ENCODE results near the gene CAT.

DNA sequence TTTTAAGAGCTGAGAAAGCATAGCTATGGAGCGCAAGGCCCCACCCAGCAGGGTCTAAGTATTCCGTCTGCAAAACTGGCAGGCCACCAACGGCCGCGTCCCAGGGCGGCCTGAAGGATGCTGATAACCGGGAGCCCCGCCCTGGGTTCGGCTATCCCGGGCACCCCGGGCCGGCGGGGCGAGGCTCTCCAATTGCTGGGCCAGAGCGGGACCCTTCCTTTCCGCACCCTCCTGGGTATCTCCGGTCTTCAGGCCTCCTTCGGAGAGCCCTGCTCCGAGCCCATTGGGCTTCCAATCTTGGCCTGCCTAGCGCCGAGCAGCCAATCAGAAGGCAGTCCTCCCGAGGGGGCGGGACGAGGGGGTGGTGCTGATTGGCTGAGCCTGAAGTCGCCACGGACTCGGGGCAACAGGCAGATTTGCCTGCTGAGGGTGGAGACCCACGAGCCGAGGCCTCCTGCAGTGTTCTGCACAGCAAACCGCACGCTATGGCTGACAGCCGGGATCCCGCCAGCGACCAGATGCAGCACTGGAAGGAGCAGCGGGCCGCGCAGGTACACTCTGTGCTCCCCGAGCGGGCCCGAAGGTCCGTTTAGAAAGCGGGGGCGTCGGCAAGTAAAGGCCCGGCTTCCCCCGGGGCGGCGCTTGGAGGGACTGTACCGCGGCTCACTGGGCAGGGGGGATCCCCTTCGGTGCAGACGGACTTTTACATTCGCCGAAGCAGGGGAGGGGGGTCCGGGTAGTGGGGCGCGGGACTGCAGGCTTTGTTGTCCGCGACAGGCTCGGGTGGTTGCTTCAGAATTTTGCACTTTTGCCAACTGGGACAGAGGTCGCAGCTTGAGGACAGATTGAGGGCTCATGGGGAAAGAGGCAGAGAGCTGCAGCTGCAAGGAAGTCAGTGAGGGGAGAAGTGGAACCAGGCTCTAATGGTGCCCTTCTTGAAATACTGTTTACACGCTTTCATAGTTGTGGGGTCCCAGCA is at the start of gene CAT:
- TF ChIP-seq CTCF (conservative IDR thresholded peaks at IDR 0.05; ENCODE audit: low read length) (no peak), EZH2phosphoT487 (IDR thresholded peaks at IDR 0.05; ENCODE audit: borderline replicate concordance) (no peak)
